Nephron (organoid): ENCODE results near the gene MPP3.
"Not testable (repeated sequence)": the region's sequence is repeated elsewhere in the genome, so short reads cannot be mapped to it uniquely, and the experiment has no call there.

Source experiments
- H3K27ac Mint-ChIP-seq, 3 experiments: 2 replicates each; pipeline ENCODE4 v1.8.0; 2020; ENCODE audit warnings: mixed read lengths in 3 of 3, mild to moderate bottlenecking in 2 of 3, moderate library complexity in 1 of 3
- H3K27me3 Mint-ChIP-seq: 2 replicates; pipeline ENCODE4 v1.8.0; 2021; ENCODE audit warnings: low read depth, mild to moderate bottlenecking, moderate library complexity, mixed read lengths
- H3K36me3 Mint-ChIP-seq: 2 replicates; pipeline ENCODE4 v1.8.0; 2020; ENCODE audit warnings: low read depth, mixed read lengths
- H3K4me1 Mint-ChIP-seq: 2 replicates; pipeline ENCODE4 v1.8.0; 2020; ENCODE audit warnings: mixed read lengths
- H3K4me3 Mint-ChIP-seq, 3 experiments: 2 replicates each; pipeline ENCODE4 v1.8.0; 2020; ENCODE audit warnings: mild to moderate bottlenecking in 3 of 3, mixed read lengths in 3 of 3, moderate library complexity in 2 of 3
- H3K9me3 Mint-ChIP-seq: 2 replicates; pipeline ENCODE4 v1.8.0; 2020; ENCODE audit warnings: mixed read lengths
- CTCF ChIP-seq, 3 experiments: fragments of 200-600 bp; sonication (generic); IDR thresholded peaks; one replicate each; pipeline ENCODE4 v1.5.0; 2021; ENCODE audit warnings: antibody characterized with exemption in 3 of 3; ENCODE audit not compliant: unreplicated experiment in 3 of 3

MPP3 gene

DNA sequence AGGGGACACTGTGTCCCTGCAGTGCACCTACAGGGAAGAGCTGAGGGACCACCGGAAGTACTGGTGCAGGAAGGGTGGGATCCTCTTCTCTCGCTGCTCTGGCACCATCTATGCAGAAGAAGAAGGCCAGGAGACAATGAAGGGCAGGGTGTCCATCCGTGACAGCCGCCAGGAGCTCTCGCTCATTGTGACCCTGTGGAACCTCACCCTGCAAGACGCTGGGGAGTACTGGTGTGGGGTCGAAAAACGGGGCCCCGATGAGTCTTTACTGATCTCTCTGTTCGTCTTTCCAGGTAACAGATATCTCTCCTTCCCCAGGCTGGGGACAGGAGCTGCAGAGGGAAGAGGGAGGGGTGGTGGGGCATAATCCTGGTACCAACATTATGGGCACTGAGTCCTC, 15.7 kb upstream of the MPP3 start:
- Mint-ChIP-seq H3K27me3 (peaks cover 11% of the 10 kb centered on the region), H3K4me3 (no peak overlapping the region), H3K36me3 (no peaks in the 10 kb centered on the region), H3K27ac (no peak overlapping the region), H3K4me1 (peaks cover 20% of the 10 kb centered on the region), H3K9me3 (no peaks in the 10 kb centered on the region)
- TF ChIP-seq CTCF (IDR thresholded peaks at IDR 0.05; ENCODE audit: unreplicated experiment in 3 of 3): no peak

- peak within 1 kb of the TSS in 1 of 3 experiments; percentile 23 for H3K4me3 Mint-ChIP-seq
- peaks cover 13% of the 10 kb centered on the region for H3K27me3 Mint-ChIP-seq
- H3K9me3 Mint-ChIP-seq: no peaks in the 10 kb centered on the region
- H3K36me3 Mint-ChIP-seq: no peaks in the 10 kb centered on the region
- H3K4me1 Mint-ChIP-seq: peaks cover 29% of the 10 kb centered on the region
- TF ChIP-seq CTCF (IDR thresholded peaks at IDR 0.05; ENCODE audit: unreplicated experiment in 3 of 3): no peak
- peak within 1 kb of the TSS; percentile 55 to 84 (median 56) for H3K27ac Mint-ChIP-seq
Measured at GRCh38 chr17:43846963-43847371, 14.0 kb upstream of the MPP3 start, which contains the start of gene CD300LG. TSS of gene CD300LG (plus strand) at chr17:43847176. CDS start at chr17:43847217, 41 bp downstream.

DNA sequence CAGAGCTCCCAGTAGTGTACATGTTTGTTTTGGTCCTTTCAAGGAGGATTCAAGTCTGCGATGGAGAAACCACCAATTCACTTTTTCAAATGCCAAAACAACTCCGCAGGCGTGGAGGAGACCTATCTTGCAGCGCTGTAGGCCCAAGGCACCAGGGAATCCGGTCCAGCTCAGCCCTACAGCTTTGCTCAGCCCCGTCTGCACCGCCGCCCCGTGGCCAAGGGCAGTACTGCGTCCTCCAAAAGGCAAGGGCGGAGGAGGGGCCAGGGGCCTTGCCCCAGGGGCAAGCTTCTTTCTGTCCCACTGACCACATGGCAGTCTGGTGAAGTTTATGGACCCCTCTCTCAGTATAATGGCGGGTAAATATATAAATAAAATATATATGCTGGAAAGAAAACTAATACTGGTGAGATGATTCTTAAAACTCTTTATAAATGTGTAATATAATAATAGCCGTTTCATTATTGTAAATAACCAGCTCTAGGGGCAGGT, 13.3 kb upstream of the MPP3 start:
- Mint-ChIP-seq H3K4me3 (no peak overlapping the region), H3K36me3 (no peaks in the 10 kb centered on the region), H3K9me3 (no peaks in the 10 kb centered on the region), H3K27me3 (peaks cover 10% of the 10 kb centered on the region), H3K4me1 (peaks cover 33% of the 10 kb centered on the region), H3K27ac (peak overlapping the region; percentile 23 to 84 (median 55))
- peak; percentile 96 to 97 (median 96) for TF ChIP-seq CTCF (IDR thresholded peaks at IDR 0.05; ENCODE audit: unreplicated experiment in 3 of 3)

DNA sequence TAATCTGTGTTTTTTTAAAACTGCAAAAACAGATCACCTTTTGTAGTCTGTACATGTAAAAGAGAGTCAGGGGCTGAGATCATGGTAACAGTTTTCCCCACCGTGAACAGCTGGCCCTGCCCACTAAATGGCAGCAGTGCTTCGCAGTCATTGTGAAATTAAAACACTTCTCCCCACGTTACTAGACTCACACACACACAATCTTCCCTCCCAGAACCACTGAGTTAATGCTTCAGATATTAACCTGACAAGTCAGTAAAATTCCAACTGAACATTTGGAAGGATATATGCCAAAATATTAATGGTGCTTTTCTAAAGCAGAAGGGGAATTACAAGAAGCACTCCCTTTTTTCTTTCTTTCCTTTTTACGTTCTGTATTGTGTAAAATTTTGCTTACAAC, 12.8 kb upstream of the MPP3 start:
- Mint-ChIP-seq H3K36me3 (no peaks in the 10 kb centered on the region), H3K4me3 (no peak overlapping the region), H3K9me3 (no peaks in the 10 kb centered on the region), H3K27ac (peak overlapping the region; percentile 23 to 84 (median 55)), H3K27me3 (peaks cover 10% of the 10 kb centered on the region), H3K4me1 (peaks cover 35% of the 10 kb centered on the region)
- no peak for TF ChIP-seq CTCF (IDR thresholded peaks at IDR 0.05; ENCODE audit: unreplicated experiment in 3 of 3)

GRCh38 chr17:43844241-43844640, 11.3 kb upstream of the MPP3 start:
- H3K27me3 Mint-ChIP-seq: peaks cover 16% of the 10 kb centered on the region
- H3K27ac Mint-ChIP-seq: no peak overlapping the region
- no peaks in the 10 kb centered on the region for H3K9me3 Mint-ChIP-seq
- no peak for TF ChIP-seq CTCF (IDR thresholded peaks at IDR 0.05; ENCODE audit: unreplicated experiment in 3 of 3)
- H3K36me3 Mint-ChIP-seq: no peaks in the 10 kb centered on the region
- no peak overlapping the region for H3K4me3 Mint-ChIP-seq
- H3K4me1 Mint-ChIP-seq: peaks cover 42% of the 10 kb centered on the region

GRCh38 chr17:43842975-43843325, 10.0 kb upstream of the MPP3 start:
- Mint-ChIP-seq H3K4me1 (peaks cover 44% of the 10 kb centered on the region), H3K4me3 (no peak overlapping the region), H3K36me3 (no peaks in the 10 kb centered on the region), H3K27me3 (peaks cover 11% of the 10 kb centered on the region), H3K9me3 (no peaks in the 10 kb centered on the region), H3K27ac (peak overlapping the region in 1 of 3 experiments; percentile 43)
- no peak for TF ChIP-seq CTCF (IDR thresholded peaks at IDR 0.05; ENCODE audit: unreplicated experiment in 3 of 3)

- Mint-ChIP-seq H3K4me1 (peaks cover 40% of the 10 kb centered on the region), H3K27me3 (peaks cover 11% of the 10 kb centered on the region)
- H3K27ac Mint-ChIP-seq, H3K4me3 Mint-ChIP-seq, H3K9me3 Mint-ChIP-seq, H3K36me3 Mint-ChIP-seq: not testable (repeated sequence)
Measured at GRCh38 chr17:43842091-43842974, 9.4 kb upstream of the MPP3 start.
